ENCODE results near the gene RBFA. TPM values are rescaled to one million over a fixed set of nuclear protein-coding genes. Genes with fewer than 3 reads are reported as not detected.

Gene RBFA
- total RNA-seq, 1 experiment from 2014 or later: 45.3 TPM

DNA sequence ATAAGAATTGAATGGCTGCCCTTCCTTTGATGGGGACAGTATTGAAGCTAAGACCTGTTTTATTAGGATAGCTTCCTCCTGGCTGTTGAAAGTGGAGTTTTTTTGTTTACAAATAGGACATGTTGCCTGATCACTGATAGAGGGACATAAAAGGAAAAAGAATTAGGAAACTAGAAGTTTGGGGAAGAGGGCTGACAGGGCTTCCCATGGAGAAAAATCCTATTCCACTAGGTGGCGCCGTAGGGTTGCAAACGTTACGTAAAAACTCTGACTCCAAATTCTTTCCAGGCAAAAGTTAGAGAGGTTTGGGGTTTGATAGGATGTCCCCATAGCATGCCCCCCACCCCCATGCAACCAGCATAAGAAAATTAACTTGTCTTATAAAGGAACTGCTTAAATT, 11.1 kb upstream of the RBFA start:
- Histone ChIP-seq H3K27me3 (ENCODE audit: insufficient read depth, low read length) (no peaks in the 10 kb centered on the region), H3K27ac (ENCODE audit: low read depth, low read length) (no peak overlapping the region), H3K4me1 (ENCODE audit: control insufficient read depth in 1 of 2, insufficient read depth in 2 of 2, low read length in 2 of 2) (no peaks in the 10 kb centered on the region), H3K4me2 (ENCODE audit: low read length) (no peak overlapping the region), H3K9me3 (ENCODE audit: control insufficient read depth in 1 of 2, insufficient read depth in 1 of 2, low read depth in 1 of 2, low read length in 2 of 2) (peaks cover 26 to 34% of the 10 kb centered on the region in 2 experiments; a peak in 3 of 4 replicates), H3K36me3 (ENCODE audit: control insufficient read depth in 1 of 2, insufficient read depth in 2 of 2, low read length in 2 of 2) (no peaks in the 10 kb centered on the region), H4K20me1 (ENCODE audit: insufficient read depth) (no peaks in the 10 kb centered on the region), H3K9me2 (ENCODE audit: insufficient read depth) (no peaks in the 10 kb centered on the region), H2AFZ (ENCODE audit: low read depth, low read length, poor library complexity, severe bottlenecking) (no peak overlapping the region), H3K4me3 (replicated peaks in 1 of 2; ENCODE audit: low read depth in 1 of 2, low read length in 2 of 2) (no peak overlapping the region), H3K79me2 (ENCODE audit: insufficient read depth, low read length) (no peaks in the 10 kb centered on the region), H3K9ac (ENCODE audit: low read length) (no peak overlapping the region)
- DNase-seq (ENCODE audit: low read depth, low spot score) (peak; percentile 28), ATAC-seq (no peak)
- TF ChIP-seq, protein P1, sequence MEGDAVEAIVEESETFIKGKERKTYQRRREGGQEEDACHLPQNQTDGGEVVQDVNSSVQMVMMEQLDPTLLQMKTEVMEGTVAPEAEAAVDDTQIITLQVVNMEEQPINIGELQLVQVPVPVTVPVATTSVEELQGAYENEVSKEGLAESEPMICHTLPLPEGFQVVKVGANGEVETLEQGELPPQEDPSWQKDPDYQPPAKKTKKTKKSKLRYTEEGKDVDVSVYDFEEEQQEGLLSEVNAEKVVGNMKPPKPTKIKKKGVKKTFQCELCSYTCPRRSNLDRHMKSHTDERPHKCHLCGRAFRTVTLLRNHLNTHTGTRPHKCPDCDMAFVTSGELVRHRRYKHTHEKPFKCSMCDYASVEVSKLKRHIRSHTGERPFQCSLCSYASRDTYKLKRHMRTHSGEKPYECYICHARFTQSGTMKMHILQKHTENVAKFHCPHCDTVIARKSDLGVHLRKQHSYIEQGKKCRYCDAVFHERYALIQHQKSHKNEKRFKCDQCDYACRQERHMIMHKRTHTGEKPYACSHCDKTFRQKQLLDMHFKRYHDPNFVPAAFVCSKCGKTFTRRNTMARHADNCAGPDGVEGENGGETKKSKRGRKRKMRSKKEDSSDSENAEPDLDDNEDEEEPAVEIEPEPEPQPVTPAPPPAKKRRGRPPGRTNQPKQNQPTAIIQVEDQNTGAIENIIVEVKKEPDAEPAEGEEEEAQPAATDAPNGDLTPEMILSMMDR (IDR thresholded peaks at IDR 0.05 in 2 of 3, conservative IDR thresholded peaks at IDR 0.05 in 1 of 3; ENCODE audit: borderline replicate concordance in 1 of 3, insufficient read depth in 1 of 3, low read depth in 2 of 3, low read length in 2 of 3): peak; percentile 3 to 76 (median 50); a peak in 4 of 6 replicates
- TF ChIP-seq, protein P2, sequence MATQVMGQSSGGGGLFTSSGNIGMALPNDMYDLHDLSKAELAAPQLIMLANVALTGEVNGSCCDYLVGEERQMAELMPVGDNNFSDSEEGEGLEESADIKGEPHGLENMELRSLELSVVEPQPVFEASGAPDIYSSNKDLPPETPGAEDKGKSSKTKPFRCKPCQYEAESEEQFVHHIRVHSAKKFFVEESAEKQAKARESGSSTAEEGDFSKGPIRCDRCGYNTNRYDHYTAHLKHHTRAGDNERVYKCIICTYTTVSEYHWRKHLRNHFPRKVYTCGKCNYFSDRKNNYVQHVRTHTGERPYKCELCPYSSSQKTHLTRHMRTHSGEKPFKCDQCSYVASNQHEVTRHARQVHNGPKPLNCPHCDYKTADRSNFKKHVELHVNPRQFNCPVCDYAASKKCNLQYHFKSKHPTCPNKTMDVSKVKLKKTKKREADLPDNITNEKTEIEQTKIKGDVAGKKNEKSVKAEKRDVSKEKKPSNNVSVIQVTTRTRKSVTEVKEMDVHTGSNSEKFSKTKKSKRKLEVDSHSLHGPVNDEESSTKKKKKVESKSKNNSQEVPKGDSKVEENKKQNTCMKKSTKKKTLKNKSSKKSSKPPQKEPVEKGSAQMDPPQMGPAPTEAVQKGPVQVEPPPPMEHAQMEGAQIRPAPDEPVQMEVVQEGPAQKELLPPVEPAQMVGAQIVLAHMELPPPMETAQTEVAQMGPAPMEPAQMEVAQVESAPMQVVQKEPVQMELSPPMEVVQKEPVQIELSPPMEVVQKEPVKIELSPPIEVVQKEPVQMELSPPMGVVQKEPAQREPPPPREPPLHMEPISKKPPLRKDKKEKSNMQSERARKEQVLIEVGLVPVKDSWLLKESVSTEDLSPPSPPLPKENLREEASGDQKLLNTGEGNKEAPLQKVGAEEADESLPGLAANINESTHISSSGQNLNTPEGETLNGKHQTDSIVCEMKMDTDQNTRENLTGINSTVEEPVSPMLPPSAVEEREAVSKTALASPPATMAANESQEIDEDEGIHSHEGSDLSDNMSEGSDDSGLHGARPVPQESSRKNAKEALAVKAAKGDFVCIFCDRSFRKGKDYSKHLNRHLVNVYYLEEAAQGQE (IDR thresholded peaks at IDR 0.05; ENCODE audit: low read depth): no peak
- 0 out of 2 replicates have a peak, but pooled peaks have one; percentile 29 for TF ChIP-seq RAD21 (IDR thresholded peaks at IDR 0.05; ENCODE audit: low read depth)
- BruUV-seq (replicated peaks): no TSS peak
- CTCF ChIA-PET: no interaction called here
- POLR2A ChIA-PET: no interaction called here
- RAD21 ChIA-PET (ENCODE audit: low non-redundant PET in 1 of 2, low total read pairs in 2 of 2, uncharacterized antibody in 2 of 2, unreplicated experiment in 2 of 2): no interaction called here
- intact Hi-C loops (cut with micrococcal nuclease): no loop called here

All from HCT116 (cell line).